ENCODE measurements around the gene PELI1. TPM values are rescaled to one million over a fixed set of nuclear protein-coding genes. Genes with fewer than 3 reads are reported as not detected.

The PELI1 gene
- total RNA-seq, result 124 to 134 TPM (median 129 TPM) in 3 replicates

GRCh38 chr2:64144057-64145013 lies at the start of gene PELI1:
TSS of gene PELI1 (minus strand) at chr2:64144420. CDS start at chr2:64108310, 36,110 bp downstream.
- Mint-ChIP-seq H3K27ac (peak within 1 kb of the TSS; percentile 97), H3K4me1 (peaks cover 33% of the 10 kb centered on the region), H3K27me3 (ENCODE audit: low read depth) (no peaks in the 10 kb centered on the region), H3K9me3 (no peaks in the 10 kb centered on the region), H3K4me3 (peak within 1 kb of the TSS; percentile 96), H3K36me3 (no peaks in the 10 kb centered on the region)
- TF ChIP-seq CTCF (IDR thresholded peaks at IDR 0.05; ENCODE audit: unreplicated experiment), result no peak
- DNase-seq (ENCODE audit: low spot score in 2 of 2, unreplicated experiment in 2 of 2), result peak; percentile 94 to 97

GRCh38 chr2:64193491-64193890 lies 49.3 kb upstream of the PELI1 start:
- Mint-ChIP-seq H3K9me3 (no peaks in the 10 kb centered on the region), H3K4me3 (no peak overlapping the region), H3K4me1 (peaks cover 16% of the 10 kb centered on the region), H3K36me3 (no peaks in the 10 kb centered on the region), H3K27me3 (ENCODE audit: low read depth) (no peaks in the 10 kb centered on the region), H3K27ac (no peak overlapping the region)
- DNase-seq (ENCODE audit: low spot score in 2 of 2, unreplicated experiment in 2 of 2), result no peak
- TF ChIP-seq CTCF (IDR thresholded peaks at IDR 0.05; ENCODE audit: unreplicated experiment), result no peak

- DNase-seq (ENCODE audit: low spot score in 2 of 2, unreplicated experiment in 2 of 2), result no peak
- Mint-ChIP-seq H3K4me3 (no peak overlapping the region), H3K4me1 (peaks cover 17% of the 10 kb centered on the region), H3K9me3 (no peaks in the 10 kb centered on the region), H3K27me3 (ENCODE audit: low read depth) (no peaks in the 10 kb centered on the region), H3K27ac (no peak overlapping the region), H3K36me3 (no peaks in the 10 kb centered on the region)
- no peak for TF ChIP-seq CTCF (IDR thresholded peaks at IDR 0.05; ENCODE audit: unreplicated experiment)
These were observed 48.5 kb upstream of the PELI1 start for GRCh38 chr2:64192664-64193105.

- H3K36me3 Mint-ChIP-seq, result no peaks in the 10 kb centered on the region
- DNase-seq (ENCODE audit: low spot score in 2 of 2, unreplicated experiment in 2 of 2), result no peak
- no peaks in the 10 kb centered on the region for H3K27me3 Mint-ChIP-seq (ENCODE audit: low read depth)
- no peaks in the 10 kb centered on the region for H3K9me3 Mint-ChIP-seq
- no peak overlapping the region for H3K4me3 Mint-ChIP-seq
- H3K27ac Mint-ChIP-seq, result no peak overlapping the region
- peaks cover 17% of the 10 kb centered on the region for H3K4me1 Mint-ChIP-seq
- no peak for TF ChIP-seq CTCF (IDR thresholded peaks at IDR 0.05; ENCODE audit: unreplicated experiment)
These were observed 47.9 kb upstream of the PELI1 start for GRCh38 chr2:64192125-64192479.

- no peak for TF ChIP-seq CTCF (IDR thresholded peaks at IDR 0.05; ENCODE audit: unreplicated experiment)
- H3K9me3 Mint-ChIP-seq, result no peaks in the 10 kb centered on the region
- peaks cover 18% of the 10 kb centered on the region for H3K4me1 Mint-ChIP-seq
- H3K36me3 Mint-ChIP-seq, result no peaks in the 10 kb centered on the region
- H3K4me3 Mint-ChIP-seq, result no peak overlapping the region
- no peaks in the 10 kb centered on the region for H3K27me3 Mint-ChIP-seq (ENCODE audit: low read depth)
- no peak for DNase-seq (ENCODE audit: low spot score in 2 of 2, unreplicated experiment in 2 of 2)
- no peak overlapping the region for H3K27ac Mint-ChIP-seq
These were observed 45.4 kb upstream of the PELI1 start for GRCh38 chr2:64189586-64189985.

Measured in mesothelial cell of epicardium (in vitro differentiated cells).